ENCODE data around the gene SLC22A23.

The SLC22A23 gene

DNA sequence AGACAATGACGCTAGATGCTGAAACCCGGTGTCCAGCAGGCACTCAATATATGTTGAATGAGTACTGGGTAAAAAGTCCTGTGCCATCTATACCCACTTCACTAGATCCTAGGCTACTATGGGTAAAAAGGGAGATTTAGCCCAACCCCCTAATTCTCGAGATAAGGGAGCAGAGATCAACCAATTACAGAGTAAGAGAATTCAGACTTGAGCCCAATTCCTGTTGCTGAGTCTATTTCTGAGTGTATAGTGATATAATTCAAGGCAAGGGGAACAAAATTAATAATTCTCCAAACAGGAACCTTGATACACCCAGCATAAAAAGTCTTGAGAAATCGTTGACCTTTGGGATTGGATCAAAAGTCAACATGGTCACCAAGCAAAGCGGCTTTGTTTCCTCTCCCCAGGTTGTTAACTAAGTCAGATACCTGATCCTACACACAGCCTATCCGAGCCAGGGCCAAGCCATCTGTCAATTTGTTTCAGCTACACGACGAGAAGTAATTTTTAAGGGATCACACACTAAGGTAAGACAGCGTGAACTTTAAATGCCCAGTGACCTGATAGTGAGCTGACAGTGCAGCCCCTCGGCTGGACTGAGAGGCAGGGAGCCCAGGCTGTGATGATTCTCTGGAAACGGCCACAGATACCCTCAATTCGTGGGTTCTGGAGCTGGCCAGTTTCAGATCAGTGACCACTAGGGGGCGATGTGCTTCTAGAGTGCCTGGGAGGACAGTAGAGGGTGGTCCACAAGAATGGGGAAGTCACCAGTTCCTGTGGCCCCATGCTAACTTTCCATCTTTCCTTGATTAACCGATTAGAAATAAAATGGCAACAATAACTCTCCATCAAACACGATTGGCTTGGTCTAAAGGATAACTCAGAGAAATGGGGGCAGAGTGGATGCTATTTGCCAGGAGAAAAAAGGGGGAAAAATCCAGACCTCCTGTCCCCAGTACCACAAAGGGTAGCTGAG, 46.2 kb downstream of the SLC22A23 start:
- TF ChIP-seq RAD21 (IDR thresholded peaks at IDR 0.05; ENCODE audit: low read depth) (peak; percentile 83), NFIC (IDR thresholded peaks at IDR 0.05) (no peak)

DNA sequence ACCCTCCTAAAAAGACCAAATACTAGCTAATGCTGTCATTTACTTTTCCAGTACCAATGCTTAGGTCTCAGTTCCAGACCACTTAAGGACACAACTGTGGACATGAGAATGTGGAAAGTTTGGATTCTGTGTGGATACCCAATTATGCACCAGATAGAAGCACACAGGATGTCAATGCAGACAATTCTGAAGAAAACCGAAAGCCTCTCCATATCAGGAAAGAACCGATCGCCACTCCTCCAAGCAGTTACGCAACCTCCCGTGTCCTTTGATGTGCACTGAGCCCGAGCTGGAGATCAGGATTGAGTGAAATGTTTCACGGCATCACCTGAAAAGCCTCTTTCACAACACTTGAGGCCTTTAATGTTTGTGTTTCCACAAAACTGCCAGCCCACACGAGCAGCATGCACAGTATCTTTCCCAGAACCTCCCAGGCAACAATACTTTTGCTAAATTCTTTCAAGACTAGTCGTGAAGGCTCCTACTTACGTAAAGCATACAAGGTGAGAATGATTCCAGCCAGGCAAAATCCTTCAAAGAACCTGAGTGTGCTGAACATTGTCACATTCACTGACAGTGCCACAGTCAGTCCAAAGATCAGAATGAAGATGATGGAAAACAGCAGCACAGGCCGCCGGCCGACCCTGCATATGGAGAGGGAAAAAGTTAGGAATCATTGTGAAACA, 47.0 kb downstream of the SLC22A23 start:
- no peak for TF ChIP-seq FOXM1 (IDR thresholded peaks at IDR 0.05; ENCODE audit: borderline replicate concordance, low read depth)
- TF ChIP-seq TEAD4 (IDR thresholded peaks at IDR 0.05), result no peak
- TF ChIP-seq EGR1 (IDR thresholded peaks at IDR 0.05), result no peak
- TF ChIP-seq, protein P1, sequence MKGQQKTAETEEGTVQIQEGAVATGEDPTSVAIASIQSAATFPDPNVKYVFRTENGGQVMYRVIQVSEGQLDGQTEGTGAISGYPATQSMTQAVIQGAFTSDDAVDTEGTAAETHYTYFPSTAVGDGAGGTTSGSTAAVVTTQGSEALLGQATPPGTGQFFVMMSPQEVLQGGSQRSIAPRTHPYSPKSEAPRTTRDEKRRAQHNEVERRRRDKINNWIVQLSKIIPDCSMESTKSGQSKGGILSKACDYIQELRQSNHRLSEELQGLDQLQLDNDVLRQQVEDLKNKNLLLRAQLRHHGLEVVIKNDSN (IDR thresholded peaks at IDR 0.05), result no peak
- peak; percentile 70 for TF ChIP-seq CEBPB (IDR thresholded peaks at IDR 0.05)
- TF ChIP-seq EP300 (IDR thresholded peaks at IDR 0.05; ENCODE audit: borderline replicate concordance), result no peak

DNA sequence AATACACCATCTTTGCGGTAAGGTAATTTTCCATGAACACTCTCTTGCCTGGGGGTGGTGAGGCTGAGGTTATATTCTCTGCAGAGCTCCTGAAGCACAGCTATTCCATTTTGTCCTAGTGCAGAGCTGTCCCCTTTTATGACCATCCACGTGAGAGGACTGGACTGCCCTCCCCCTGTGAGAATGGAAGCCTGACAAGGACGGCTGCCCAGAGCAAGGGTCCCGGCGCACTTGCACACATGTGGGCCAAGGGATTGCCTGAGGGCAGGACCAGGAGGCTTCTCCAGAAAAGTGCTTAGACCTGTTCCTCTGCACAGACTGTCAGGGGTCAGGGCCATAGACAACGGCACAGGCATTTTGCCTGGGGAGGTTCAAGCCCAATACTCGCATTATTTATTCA, 48.2 kb downstream of the SLC22A23 start:
- TF ChIP-seq NFIC (IDR thresholded peaks at IDR 0.05) (no peak), CREB1 (IDR thresholded peaks at IDR 0.05; ENCODE audit: low read depth) (no peak), EGR1 (IDR thresholded peaks at IDR 0.05) (no peak), TAF1 (IDR thresholded peaks at IDR 0.05; ENCODE audit: low read depth) (no peak), YY1 (IDR thresholded peaks at IDR 0.05; ENCODE audit: low read depth) (no peak), FOXM1 (IDR thresholded peaks at IDR 0.05; ENCODE audit: borderline replicate concordance, low read depth) (no peak), EP300 (IDR thresholded peaks at IDR 0.05; ENCODE audit: borderline replicate concordance) (no peak), RAD21 (IDR thresholded peaks at IDR 0.05; ENCODE audit: low read depth) (no peak), CEBPB (IDR thresholded peaks at IDR 0.05) (no peak), TEAD4 (IDR thresholded peaks at IDR 0.05) (no peak), ZBTB7A (IDR thresholded peaks at IDR 0.05; ENCODE audit: low read depth) (no peak), TCF12 (IDR thresholded peaks at IDR 0.05; ENCODE audit: low read depth) (no peak)
- TF ChIP-seq, protein P2, sequence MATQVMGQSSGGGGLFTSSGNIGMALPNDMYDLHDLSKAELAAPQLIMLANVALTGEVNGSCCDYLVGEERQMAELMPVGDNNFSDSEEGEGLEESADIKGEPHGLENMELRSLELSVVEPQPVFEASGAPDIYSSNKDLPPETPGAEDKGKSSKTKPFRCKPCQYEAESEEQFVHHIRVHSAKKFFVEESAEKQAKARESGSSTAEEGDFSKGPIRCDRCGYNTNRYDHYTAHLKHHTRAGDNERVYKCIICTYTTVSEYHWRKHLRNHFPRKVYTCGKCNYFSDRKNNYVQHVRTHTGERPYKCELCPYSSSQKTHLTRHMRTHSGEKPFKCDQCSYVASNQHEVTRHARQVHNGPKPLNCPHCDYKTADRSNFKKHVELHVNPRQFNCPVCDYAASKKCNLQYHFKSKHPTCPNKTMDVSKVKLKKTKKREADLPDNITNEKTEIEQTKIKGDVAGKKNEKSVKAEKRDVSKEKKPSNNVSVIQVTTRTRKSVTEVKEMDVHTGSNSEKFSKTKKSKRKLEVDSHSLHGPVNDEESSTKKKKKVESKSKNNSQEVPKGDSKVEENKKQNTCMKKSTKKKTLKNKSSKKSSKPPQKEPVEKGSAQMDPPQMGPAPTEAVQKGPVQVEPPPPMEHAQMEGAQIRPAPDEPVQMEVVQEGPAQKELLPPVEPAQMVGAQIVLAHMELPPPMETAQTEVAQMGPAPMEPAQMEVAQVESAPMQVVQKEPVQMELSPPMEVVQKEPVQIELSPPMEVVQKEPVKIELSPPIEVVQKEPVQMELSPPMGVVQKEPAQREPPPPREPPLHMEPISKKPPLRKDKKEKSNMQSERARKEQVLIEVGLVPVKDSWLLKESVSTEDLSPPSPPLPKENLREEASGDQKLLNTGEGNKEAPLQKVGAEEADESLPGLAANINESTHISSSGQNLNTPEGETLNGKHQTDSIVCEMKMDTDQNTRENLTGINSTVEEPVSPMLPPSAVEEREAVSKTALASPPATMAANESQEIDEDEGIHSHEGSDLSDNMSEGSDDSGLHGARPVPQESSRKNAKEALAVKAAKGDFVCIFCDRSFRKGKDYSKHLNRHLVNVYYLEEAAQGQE (IDR thresholded peaks at IDR 0.05; ENCODE audit: low read depth), result no peak
- TF ChIP-seq, protein P1 (IDR thresholded peaks at IDR 0.05), result no peak
- TF ChIP-seq, protein P3, sequence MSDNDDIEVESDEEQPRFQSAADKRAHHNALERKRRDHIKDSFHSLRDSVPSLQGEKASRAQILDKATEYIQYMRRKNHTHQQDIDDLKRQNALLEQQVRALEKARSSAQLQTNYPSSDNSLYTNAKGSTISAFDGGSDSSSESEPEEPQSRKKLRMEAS (IDR thresholded peaks at IDR 0.05), result no peak

DNA sequence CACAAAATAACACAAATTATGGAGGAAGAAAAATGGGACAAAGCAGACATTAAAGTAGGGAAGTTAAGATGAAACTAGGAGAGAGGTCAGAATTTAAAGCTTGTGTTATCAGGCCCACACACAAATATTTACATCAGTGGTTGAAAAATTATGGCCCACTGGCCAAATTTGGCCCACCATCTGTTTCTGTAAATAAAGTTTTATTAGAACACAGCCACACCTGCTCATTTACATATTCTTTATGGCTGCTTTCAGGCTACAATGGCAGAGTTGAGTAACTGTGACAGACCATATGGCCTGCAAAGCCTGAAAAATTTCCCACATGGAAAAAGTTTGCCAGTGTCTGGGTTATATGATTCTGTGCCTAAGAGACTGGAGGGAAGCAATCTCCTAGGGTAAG, 49.0 kb downstream of the SLC22A23 start:
- TF ChIP-seq, protein P3 (IDR thresholded peaks at IDR 0.05), result no peak
- TF ChIP-seq RAD21 (IDR thresholded peaks at IDR 0.05; ENCODE audit: low read depth), result no peak
- no peak for TF ChIP-seq EP300 (IDR thresholded peaks at IDR 0.05; ENCODE audit: borderline replicate concordance)
- TF ChIP-seq, protein P2 (IDR thresholded peaks at IDR 0.05; ENCODE audit: low read depth), result no peak
- TF ChIP-seq YY1 (IDR thresholded peaks at IDR 0.05; ENCODE audit: low read depth), result no peak
- no peak for TF ChIP-seq FOXM1 (IDR thresholded peaks at IDR 0.05; ENCODE audit: borderline replicate concordance, low read depth)
- no peak for TF ChIP-seq TCF12 (IDR thresholded peaks at IDR 0.05; ENCODE audit: low read depth)
- TF ChIP-seq NFIC (IDR thresholded peaks at IDR 0.05), result no peak
- no peak for TF ChIP-seq CREB1 (IDR thresholded peaks at IDR 0.05; ENCODE audit: low read depth)
- no peak for TF ChIP-seq ZBTB7A (IDR thresholded peaks at IDR 0.05; ENCODE audit: low read depth)
- no peak for TF ChIP-seq TEAD4 (IDR thresholded peaks at IDR 0.05)

DNA sequence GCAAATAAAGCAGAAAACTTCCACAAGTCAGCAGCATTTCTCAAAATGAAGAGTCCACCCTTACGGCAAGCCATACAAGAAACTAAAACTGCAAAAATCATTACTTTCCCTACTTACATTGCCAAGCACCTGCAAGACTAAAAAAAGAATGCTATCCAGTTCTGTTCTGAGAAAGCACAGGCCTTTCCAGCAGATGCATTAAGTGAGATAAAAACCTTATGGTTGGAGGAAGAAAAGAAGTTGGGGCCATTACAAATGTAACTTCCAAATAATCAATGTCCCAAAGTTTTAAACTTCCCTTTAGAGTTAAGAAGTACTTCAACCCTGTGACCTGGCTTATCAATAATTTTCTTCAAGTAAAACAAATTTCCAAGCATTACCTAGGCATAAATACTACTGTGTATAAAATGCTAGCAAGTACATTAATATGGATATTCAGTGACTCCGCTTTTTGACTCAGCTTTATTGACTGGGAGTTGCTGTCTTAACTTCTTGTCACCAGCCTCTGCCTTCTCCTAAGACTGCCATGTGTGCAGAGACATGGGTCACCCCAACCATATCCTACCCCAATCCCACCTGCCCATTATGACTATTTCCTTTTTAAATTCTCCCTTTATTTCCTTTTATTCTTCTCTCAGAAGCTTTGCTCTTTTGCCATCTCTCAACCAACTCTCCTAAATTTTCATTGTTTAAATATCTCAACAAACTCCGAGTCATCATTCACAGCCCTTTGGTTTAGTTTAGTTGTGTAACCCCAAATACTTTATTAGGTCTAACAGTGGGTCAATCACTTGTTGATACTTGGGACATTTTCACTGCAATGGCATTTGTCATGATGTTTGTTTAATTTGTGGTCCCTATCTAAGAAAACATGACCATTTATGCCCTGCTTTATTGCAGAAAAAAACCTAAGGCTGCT, 49.7 kb downstream of the SLC22A23 start:
- TF ChIP-seq CEBPB (IDR thresholded peaks at IDR 0.05) (no peak), FOXM1 (IDR thresholded peaks at IDR 0.05; ENCODE audit: borderline replicate concordance, low read depth) (no peak), EGR1 (IDR thresholded peaks at IDR 0.05) (no peak), NFIC (IDR thresholded peaks at IDR 0.05) (no peak), YY1 (IDR thresholded peaks at IDR 0.05; ENCODE audit: low read depth) (no peak), TEAD4 (IDR thresholded peaks at IDR 0.05) (no peak), ZBTB7A (IDR thresholded peaks at IDR 0.05; ENCODE audit: low read depth) (no peak), TCF12 (IDR thresholded peaks at IDR 0.05; ENCODE audit: low read depth) (no peak), EP300 (IDR thresholded peaks at IDR 0.05; ENCODE audit: borderline replicate concordance) (no peak), TAF1 (IDR thresholded peaks at IDR 0.05; ENCODE audit: low read depth) (no peak)
- TF ChIP-seq, protein P3 (IDR thresholded peaks at IDR 0.05), result no peak
- TF ChIP-seq, protein P2 (IDR thresholded peaks at IDR 0.05; ENCODE audit: low read depth), result no peak
- TF ChIP-seq, protein P1 (IDR thresholded peaks at IDR 0.05), result no peak
